ENCODE results near the gene MBOAT1.
"Not testable (repeated sequence)": the region's sequence is repeated elsewhere in the genome, so short reads cannot be mapped to it uniquely, and the experiment has no call there.

DNA sequence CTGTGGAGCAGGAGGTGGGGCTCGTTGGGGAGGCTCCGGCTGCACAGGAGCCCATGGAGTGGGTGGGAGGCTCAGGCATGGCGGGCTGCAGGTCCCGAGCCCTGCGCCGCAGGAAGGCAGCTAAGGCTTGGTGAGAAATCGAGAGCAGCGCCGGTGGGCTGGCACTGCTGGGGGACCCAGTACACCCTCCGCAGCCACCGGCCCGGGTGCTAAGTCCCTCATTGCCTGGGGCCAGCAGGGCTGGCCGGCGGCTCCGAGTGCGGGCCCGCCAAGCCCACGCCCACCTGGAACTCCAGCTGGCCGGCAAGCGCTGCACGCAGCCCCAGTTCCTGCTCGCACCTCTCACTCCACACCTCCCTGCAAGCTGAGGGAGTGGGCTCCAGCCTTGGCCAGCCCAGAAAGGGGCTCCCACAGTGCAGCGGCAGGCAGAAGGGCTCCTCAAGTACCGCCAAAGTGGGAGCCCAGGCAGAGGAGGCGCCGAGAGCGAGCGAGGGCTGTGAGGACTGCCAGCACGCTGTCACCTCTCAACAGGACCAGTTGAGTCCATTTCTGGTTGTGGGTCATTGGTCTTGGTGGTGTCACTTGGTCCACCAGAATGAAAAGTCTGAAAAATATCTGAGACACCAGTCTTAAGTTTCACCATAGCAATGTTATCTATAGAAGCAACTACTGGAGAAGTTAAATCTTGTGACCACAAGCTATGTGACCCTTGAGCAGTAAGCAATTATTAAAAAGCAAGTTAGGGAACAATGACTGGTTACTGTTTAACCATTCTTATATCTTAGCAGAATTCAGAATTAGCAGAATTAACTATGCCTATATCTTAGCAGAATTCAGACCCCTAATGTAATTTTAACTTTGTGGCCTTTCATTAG lies 32.8 kb upstream of the MBOAT1 start:
- not testable (repeated sequence) for TF ChIP-seq REST (IDR thresholded peaks at IDR 0.05; ENCODE audit: insufficient replicate concordance, low read depth); CTCF (IDR thresholded peaks at IDR 0.05; ENCODE audit: insufficient read depth, low read length)

Data from HL-60 (cell line).